Measurements from ENCODE around the gene MARCHF9. TPM values are rescaled to one million over a fixed set of nuclear protein-coding genes. Genes with fewer than 3 reads are reported as not detected.
A peak's percentile ranks its signal among the peaks of the same experiment; 100 is the strongest.

MARCHF9 gene
- total RNA-seq, 1 donor from 2014 or later, result 5.9 TPM

DNA sequence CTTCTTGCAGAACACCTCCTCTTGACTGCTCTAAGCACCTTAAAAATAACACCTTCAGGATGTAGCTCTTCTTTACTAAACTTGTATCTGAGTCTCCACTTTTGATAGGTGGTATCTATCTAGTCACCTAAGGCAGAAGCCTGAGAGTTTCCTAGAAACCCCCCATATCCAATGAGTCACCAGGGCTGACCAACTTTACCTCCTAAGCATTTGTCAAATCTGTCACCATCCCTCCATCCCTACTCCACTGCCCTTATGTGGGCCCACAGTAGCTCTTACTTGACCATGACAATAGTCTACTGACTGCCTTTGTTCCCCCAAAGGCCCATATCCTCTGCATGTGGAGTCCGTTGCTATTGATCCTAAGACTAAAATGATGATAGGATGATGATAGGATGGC, 47.7 kb downstream of the MARCHF9 start:
- ATAC-seq, result no peak

DNA sequence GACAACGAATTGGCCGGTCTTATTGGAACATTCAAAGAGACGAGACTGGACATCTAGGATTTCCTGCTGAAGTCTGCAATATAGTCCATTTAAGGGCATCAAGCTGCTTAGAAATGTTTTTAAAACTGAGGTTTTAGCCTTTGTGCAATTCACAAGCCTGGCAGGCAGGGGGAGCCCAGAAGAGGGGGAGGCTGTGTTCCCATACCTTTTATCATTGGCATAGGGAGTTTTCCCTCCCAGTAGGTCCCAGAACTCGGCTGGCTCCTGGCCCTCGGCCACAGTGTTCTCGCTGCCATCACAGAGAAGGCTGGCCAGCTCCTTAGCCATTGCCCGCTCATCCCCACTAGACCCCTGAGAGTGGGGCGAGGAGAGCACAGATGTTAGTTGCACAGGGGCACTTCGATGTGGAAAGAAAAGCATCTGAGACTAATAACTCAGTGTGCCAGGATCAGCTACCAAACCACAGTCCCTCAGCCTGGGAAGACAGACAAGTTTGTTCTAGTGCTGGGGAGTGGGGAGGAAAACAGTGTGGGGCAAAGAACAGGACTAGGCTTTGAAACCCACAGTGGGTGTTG, 48.5 kb downstream of the MARCHF9 start:
- ATAC-seq, result peak; percentile 54

DNA sequence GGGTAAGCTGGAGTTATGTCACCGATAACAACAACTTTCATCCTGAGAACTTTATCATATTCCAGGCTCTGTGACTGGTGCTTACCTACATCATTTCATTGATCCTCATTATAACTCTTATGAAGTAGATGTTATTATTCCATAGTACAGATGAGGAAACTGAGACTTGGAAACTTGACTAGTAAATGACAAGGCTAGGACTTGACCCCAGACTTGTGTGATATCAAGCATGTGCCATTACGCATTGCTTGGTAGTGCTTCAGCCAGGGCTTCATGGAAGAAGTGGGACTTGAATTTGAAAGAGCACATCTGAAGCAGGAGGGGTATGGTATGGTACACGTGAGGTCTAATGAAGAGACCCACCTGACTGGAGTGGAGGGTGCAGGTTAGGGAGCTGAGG, 51.8 kb downstream of the MARCHF9 start:
- ATAC-seq, result no peak

DNA sequence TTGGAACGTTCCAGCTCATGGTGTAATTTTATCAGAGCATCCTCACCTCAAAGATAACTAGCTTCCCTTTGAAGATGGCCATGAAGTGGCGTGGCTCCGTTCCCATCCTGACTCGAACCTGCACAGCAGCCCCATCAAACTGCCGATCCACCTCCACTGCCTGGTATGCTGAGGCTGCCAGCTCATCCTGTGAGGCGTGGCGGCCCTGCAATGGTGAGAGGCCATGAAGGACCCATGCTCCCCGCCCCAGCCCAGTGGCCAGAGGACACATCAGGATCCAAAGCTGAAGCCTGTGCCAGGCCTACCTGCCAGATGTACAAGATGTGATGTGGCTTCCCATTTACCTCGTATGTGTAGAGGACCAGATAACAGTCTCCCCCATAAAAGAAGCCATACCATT, 52.4 kb downstream of the MARCHF9 start:
- ATAC-seq, result no peak

DNA sequence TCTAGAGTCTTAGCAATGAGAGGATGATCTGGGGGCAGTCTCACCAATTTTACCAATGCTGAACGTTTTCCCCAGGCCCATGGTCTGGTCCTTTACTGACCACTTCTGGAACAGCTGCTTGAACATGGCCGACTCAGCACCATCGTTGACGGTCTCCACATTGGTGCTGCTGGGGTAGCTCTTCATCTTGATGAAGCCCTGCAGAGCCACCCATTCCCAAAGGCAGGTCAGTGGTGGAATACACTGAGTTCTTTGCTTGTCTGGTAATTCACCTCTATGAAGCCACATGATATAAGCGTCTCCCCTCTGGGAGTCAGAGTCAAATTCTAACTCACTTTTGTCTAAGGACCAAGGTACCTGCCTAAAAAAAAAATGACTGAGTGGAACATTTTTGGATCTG, 53.4 kb downstream of the MARCHF9 start:
- ATAC-seq, result no peak

DNA sequence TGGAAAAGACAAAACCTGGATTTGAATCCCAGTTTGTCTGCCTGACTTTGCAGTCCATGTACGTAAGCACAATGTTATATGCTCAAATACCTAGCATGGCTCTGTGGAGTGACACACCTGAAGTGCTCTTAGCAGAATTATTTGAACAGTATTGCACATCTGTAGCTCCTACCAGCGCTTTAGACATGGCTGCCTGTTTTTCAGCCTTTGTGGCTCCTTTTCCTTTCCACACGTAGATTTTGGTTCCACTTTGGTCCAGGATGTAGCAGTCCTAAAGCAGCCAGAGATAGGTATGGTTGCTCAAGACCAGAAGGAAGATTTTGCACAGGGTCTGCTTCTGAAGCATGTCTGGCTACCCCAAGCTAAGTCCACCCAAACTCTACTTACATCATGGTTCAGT, 54.5 kb downstream of the MARCHF9 start:
- no peak for ATAC-seq

Other genes starting within 250 kb of the MARCHF9 start
- gene DDIT3, start 234.6 kb upstream of the MARCHF9 start, total RNA-seq, result 34.8 TPM
- gene MBD6, start 232.3 kb upstream of the MARCHF9 start, total RNA-seq, result 50.5 TPM
- 105 TPM for gene DCTN2, start 207.9 kb upstream of the MARCHF9 start, total RNA-seq
- gene KIF5A, start 205.1 kb upstream of the MARCHF9 start, total RNA-seq, result 0.16 TPM
- gene PIP4K2C, start 163.9 kb upstream of the MARCHF9 start, total RNA-seq, result 35.8 TPM
- 4.1 TPM for gene DTX3, start 150.3 kb upstream of the MARCHF9 start, total RNA-seq
- 1.5 TPM for gene ARHGEF25, start 143.7 kb upstream of the MARCHF9 start, total RNA-seq
- 0.04 TPM for gene B4GALNT1, start 121.9 kb upstream of the MARCHF9 start, total RNA-seq
- 156 TPM for gene OS9, start 61.0 kb upstream of the MARCHF9 start, total RNA-seq
- gene AGAP2, start 16.4 kb upstream of the MARCHF9 start, total RNA-seq, result 0.64 TPM
- 22.6 TPM for gene TSPAN31, start 10.1 kb upstream of the MARCHF9 start, total RNA-seq
- gene CDK4, start 2.8 kb upstream of the MARCHF9 start, total RNA-seq, result 62.3 TPM
- gene CYP27B1, start 12.0 kb downstream of the MARCHF9 start, total RNA-seq, result 1.6 TPM
- gene METTL1, start 17.0 kb downstream of the MARCHF9 start, total RNA-seq, result 20.2 TPM
- 3.4 TPM for gene EEF1AKMT3, start 17.5 kb downstream of the MARCHF9 start, total RNA-seq
- gene TSFM, start 27.7 kb downstream of the MARCHF9 start, total RNA-seq, result 22.6 TPM
- 1.7 TPM for gene AVIL, start 63.6 kb downstream of the MARCHF9 start, total RNA-seq
- gene CTDSP2, start 91.6 kb downstream of the MARCHF9 start, total RNA-seq, result 49.8 TPM
- gene ATP23, start 186.5 kb downstream of the MARCHF9 start, total RNA-seq, result 7.6 TPM

Data from esophagus mucosa (tissue), 1 donor.